GM18873 (cell line): ENCODE data around the gene SH3BP5.

Experiments used
- ATAC-seq: cut with Tn5 transposase; IDR thresholded peaks from one replicate; pipeline ENCODE4 v1.9.1; 2021; ENCODE audit warnings: mild to moderate bottlenecking, moderate library complexity, moderate number of reproducible peaks; ENCODE audit not compliant: unreplicated experiment, low FRiP score

The SH3BP5 gene

DNA sequence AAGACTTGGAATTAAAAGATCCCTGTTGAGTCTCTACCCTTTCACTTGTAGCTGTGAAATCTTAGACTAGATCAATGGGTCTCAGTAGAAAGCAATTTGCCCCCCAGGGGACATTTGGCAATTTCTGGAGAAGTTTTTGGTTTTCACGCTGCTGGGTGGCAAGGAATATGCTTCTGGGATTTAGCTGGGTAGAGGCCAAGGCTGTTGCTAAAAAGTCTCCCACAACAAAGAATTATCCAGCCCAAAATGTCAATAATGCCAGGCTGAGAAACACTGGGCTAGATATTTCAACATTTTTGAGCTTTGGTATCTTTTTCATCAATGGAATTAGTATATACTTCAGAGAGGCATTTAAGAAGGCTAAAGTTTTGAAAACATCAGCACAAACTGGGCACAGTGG is 117.6 kb downstream of the SH3BP5 start:
- no peak for ATAC-seq

DNA sequence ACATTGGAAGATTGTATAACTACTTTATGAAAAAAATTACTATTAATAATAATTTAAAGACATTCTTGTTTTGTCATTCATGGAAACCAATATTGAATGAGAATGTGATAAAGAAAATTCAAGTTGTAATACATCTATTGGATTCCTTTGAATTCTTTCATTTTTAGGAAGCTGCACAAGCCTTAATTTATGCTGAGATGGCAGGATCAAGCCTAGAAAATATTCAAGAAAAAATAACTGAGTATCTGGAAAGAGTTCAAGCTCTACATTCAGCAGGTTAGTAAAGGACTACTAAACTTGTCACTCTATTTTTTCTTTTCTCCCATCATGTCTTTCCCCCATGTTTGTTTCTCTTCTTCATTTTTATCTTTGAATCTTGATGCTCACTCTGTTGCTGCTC is 120.4 kb downstream of the SH3BP5 start:
- ATAC-seq: no peak

DNA sequence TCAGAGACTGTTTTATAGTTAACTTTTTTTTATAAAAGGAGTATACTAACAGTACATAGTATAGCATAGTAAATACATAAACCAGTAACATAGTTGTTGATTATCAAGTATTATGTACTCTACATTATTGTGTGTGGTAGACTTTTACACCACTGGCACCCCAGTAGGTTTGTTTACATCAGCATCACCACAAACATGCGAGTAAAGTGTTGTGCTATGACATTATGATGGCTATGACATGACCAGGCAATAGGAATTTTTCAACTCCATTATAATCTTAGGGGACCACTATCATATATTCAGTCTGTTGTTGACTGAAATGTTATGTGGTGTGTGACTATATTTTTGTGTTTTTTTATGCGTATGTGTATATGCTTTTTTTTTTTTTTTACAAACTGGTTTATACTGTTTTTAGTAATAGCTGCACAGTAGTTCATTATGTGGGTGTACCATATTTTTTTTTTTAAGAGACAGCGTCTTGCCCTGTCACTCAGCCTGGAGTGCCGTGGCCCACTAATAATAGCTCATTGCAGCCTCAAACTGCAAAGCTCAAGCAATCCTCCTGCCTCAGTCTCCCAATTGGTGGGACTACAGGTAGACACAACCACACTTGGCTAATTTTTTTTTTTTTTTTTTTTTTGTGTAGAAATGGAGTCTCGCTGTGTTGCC is 124.4 kb downstream of the SH3BP5 start:
- no peak for ATAC-seq

DNA sequence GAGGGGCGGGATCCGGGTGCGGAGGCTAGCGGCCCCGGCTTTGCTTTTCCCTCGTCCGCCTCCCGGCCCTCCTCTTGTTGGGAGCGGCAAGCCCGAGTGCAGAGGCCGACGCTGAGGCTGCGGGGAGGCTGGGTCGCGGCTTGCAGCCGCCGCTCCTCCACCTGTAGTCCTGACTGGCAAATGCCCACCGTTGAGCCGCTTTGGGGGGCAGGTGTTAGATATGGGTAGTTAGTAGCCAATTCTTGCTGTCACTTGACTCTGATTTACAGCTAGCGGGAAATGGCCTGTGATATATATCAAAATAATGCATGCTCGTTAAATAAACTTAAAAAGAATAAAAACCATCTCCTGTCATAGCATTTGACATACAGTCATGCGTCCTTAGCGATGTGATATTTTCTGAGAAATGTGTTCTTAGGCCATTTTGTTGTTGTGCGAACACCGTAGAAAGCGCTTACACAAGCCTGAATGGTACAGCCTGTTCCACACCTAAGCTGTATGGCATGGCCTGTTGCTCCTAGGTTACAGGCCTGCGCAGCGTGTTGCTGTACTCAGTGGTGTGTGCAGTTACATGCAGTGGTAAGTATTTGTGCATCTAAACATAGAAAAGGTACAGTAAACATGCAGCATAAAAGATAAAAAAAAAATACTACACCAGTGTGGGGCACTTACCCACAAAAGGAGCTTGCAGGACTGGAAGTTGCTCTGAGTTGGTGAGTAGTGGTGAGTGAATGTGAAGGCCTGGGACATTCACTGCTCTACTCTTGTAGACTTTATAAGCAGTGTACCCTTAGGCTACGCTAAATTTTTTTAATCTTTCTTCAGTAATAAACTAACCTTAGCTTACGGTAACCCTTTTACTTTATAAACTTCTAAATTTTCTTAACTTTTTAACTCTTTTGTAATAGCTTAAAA is 125.5 kb downstream of the SH3BP5 start:
- ATAC-seq: no peak

DNA sequence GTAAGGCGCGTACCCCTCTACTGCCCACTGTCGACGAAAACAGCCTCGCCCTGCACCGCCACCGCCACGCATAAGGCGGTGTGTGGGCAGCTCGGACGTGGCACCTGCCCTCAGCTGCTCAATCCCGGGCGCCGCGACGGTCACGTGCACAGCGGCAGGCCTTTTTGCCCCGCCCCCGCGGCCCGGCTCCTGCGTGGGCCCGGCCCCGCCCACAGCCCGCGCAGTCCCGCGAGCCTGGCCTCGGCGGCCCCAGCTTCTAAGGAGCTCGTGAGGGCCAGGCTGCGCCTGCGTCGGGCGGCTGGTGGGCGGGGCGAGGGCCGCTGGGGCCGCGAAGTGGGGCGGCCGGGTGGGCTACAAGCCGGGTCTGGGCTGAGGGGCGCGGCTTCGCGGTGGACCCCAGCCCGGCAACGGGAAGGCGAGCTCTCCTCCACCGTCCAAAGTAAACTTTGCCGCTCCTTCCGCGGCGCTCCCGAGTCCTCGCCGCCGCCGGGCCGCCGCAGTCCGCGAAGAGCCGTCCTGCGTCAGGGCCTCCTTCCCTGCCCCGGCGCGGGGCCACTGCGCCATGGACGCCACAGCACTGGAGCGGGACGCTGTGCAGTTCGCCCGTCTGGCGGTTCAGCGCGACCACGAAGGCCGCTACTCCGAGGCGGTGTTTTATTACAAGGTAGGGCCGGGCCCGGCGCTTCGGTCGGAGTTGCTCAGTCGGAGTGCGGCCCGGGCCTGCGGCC is 126.3 kb downstream of the SH3BP5 start, which contains the start of gene CAPN7:
TSS of gene CAPN7 (plus strand) at position 313 of the 728 bp plus-strand sequence. CDS start at position 563, 250 bp downstream.
- ATAC-seq: peak; percentile 79

DNA sequence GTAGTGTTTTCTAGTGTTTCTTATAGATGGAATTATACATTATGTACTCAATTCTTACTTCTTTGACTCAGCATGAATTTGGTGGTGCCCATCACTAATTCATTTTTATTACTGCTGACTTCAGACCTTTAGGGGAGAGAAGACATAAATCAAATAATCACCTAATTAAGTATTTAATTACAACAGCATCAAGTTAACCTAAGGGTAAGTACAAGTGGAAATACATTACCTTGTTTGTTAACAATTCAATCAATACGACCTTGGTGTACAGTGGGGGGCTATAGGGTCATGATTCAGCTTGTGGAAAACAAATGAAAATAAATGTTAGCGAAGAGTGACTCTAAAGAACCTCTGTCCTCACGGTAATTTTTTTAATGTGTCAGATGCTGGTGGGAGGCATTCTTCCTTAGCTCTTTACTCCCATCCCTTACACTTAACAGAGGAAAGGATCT is 126.9 kb downstream of the SH3BP5 start:
- ATAC-seq: no peak
